GM12878 (cell line): Measurements from ENCODE around the gene IPP. TPM values are rescaled to one million over a fixed set of nuclear protein-coding genes. Genes with fewer than 3 reads are reported as not detected.

ENCODE experiments used
- ATAC-seq: fragments of 200-7000 bp; cut with Tn5 transposase; 3 replicates; pipeline ENCODE4 v1.9.1; 2020; ENCODE audit warnings: mild to moderate bottlenecking, moderate library complexity
- BruUV-seq: library from RNA; stranded (reverse); fragments of 400-500 nt; replicated peaks from 2 replicates; lab custom pipeline; 2021; lab: Mats Ljungman, UMichigan
- CTCF ChIA-PET: fragments of 300-600 bp; sonication (Branson Sonifier 250); formaldehyde crosslinking; extraction: SDS; loops from one replicate; lab custom pipeline; 2021; ENCODE audit warnings: inconsistent platforms; lab: Yijun Ruan, JAX
- POLR2A ChIA-PET: fragments of 350-600 bp; formaldehyde crosslinking; extraction: SDS; loops from one replicate; lab custom pipeline; 2021; ENCODE audit warnings: inconsistent platforms; lab: Charles Lee
- RAD21 ChIA-PET: fragments of 300-600 bp; sonication (Branson Sonifier 250); formaldehyde crosslinking; loops from one replicate; lab custom pipeline; 2023; ENCODE audit warnings: antibody characterized with exemption; ENCODE audit not compliant: unreplicated experiment; lab: Charles Lee
- SMC1A ChIA-PET: fragments of 300-600 bp; sonication (Branson Sonifier 250); formaldehyde crosslinking; loops from one replicate; lab custom pipeline; 2023; ENCODE audit not compliant: unreplicated experiment, uncharacterized antibody; lab: Charles Lee
- DNase-seq: peaks from one replicate; pipeline ENCODE4 v3.0.0-alpha.2; 2011; ENCODE audit warnings: low read depth, low spot score
- FAIRE-seq: peaks from 3 replicates; lab custom pipeline; 2011; peaks lifted over from hg19 to GRCh38; lab: Jason Lieb, UNC
- H2AFZ ChIP-seq: 2 replicates; pipeline ENCODE4 v1.6.0; 2011; ENCODE audit warnings: low read depth, low read length, control low read depth; ENCODE audit not compliant: control insufficient read depth
- H3K27ac ChIP-seq: 2 replicates; pipeline ENCODE4 v1.5.1; 2011; ENCODE audit warnings: control low read depth; ENCODE audit not compliant: control insufficient read depth, insufficient read depth
- H3K27me3 ChIP-seq, 2 experiments: replicated peaks in 1 of 2; 2 replicates each; pipeline versions ENCODE4 v1.6.0 to v1.6.1; 2011; ENCODE audit warnings: low read length in 1 of 2; ENCODE audit not compliant: control insufficient read depth in 2 of 2, insufficient read depth in 2 of 2
- H3K36me3 ChIP-seq, 2 experiments: 2 replicates each; pipeline ENCODE4 v1.5.1; 2011; ENCODE audit warnings: low read length in 1 of 2; ENCODE audit not compliant: control insufficient read depth in 2 of 2, insufficient read depth in 2 of 2
- H3K4me1 ChIP-seq: 2 replicates; pipeline ENCODE4 v1.6.1; 2011; ENCODE audit warnings: mild to moderate bottlenecking, low read length, moderate library complexity, mixed read lengths; ENCODE audit not compliant: control insufficient read depth, insufficient read depth
- H3K4me2 ChIP-seq: 2 replicates; pipeline ENCODE4 v1.6.0; 2011; ENCODE audit warnings: control low read depth; ENCODE audit not compliant: control insufficient read depth, insufficient read depth
- H3K4me3 ChIP-seq: fragments of 200-600 bp; sonication (generic); 2 replicates; pipeline ENCODE4 v1.5.1; 2016
- H3K79me2 ChIP-seq: 2 replicates; pipeline ENCODE4 v1.6.0; 2011; ENCODE audit warnings: low read length; ENCODE audit not compliant: control insufficient read depth, insufficient read depth
- H3K9ac ChIP-seq: 2 replicates; pipeline ENCODE4 v1.8.0; 2011; ENCODE audit warnings: low read length, control low read depth, mixed read lengths; ENCODE audit not compliant: control insufficient read depth, insufficient read depth
- H3K9me3 ChIP-seq: replicated peaks from 3 replicates; pipeline ENCODE4 v1.5.1; 2011; ENCODE audit warnings: mild to moderate bottlenecking, low read length; ENCODE audit not compliant: control insufficient read depth, insufficient read depth
- H4K20me1 ChIP-seq: 2 replicates; pipeline ENCODE4 v1.6.0; 2011; ENCODE audit not compliant: control insufficient read depth, insufficient read depth
- BRCA1 ChIP-seq: IDR thresholded peaks from 2 replicates; pipeline ENCODE4 v1.6.1; 2011; ENCODE audit warnings: low read depth, low read length, improper control_type of control experiment
- CHD1 ChIP-seq: IDR thresholded peaks from 2 replicates; pipeline ENCODE4 v1.6.1; 2012; ENCODE audit warnings: low read depth, low read length, improper control_type of control experiment
- CREM ChIP-seq: IDR thresholded peaks from 2 replicates; pipeline ENCODE4 v1.6.1; 2014; ENCODE audit warnings: antibody characterized with exemption, low read depth
- EED ChIP-seq: sonication (generic); IDR thresholded peaks from 2 replicates; pipeline ENCODE4 v1.6.1; 2016; ENCODE audit warnings: antibody characterized with exemption, low read depth
- IKZF1 ChIP-seq: fragments of 450-650 bp; conservative IDR thresholded peaks from 2 replicates; pipeline ENCODE4 v1.6.1; 2017; ENCODE audit warnings: antibody characterized with exemption, mild to moderate bottlenecking
- IKZF2 ChIP-seq, 2 experiments: fragments of 450-650 bp; IDR thresholded peaks; 2 replicates each; pipeline ENCODE4 v1.6.1; 2017; ENCODE audit warnings: mild to moderate bottlenecking in 2 of 2, moderate library complexity in 2 of 2
- KAT2A ChIP-seq: conservative IDR thresholded peaks from 2 replicates; pipeline ENCODE4 v1.6.1; 2011; ENCODE audit warnings: low read depth, low read length; ENCODE audit not compliant: control insufficient read depth
- RUNX3 ChIP-seq: IDR thresholded peaks from 2 replicates; pipeline ENCODE4 v1.6.1; 2012; ENCODE audit warnings: low read length, inconsistent platforms
- SPI1 ChIP-seq: IDR thresholded peaks from 2 replicates; pipeline ENCODE4 v1.6.1; 2011; ENCODE audit warnings: low read depth, mild to moderate bottlenecking, low read length, moderate library complexity, borderline replicate concordance; ENCODE audit not compliant: insufficient read depth
- YBX1 ChIP-seq: fragments of 450-650 bp; IDR thresholded peaks from 2 replicates; pipeline ENCODE4 v1.6.1; 2016; ENCODE audit warnings: antibody characterized with exemption
- WGBS: methylation state at CpG from one replicate; pipeline ENCODE4 v1.1.6; 2016; ENCODE audit warnings: low lambda C conversion rate; ENCODE audit not compliant: insufficient replicate concordance, insufficient coverage; ENCODE audit errors: missing lambda C conversion rate; 5-methylcytosine and 5-hydroxymethylcytosine counted together
- in situ Hi-C: fragments of 300-500 bp; cut with MboI; formaldehyde crosslinking; loops from 9 replicates; pipeline ENCODE4 v1.14.3; 2018; ENCODE audit warnings: mixed read lengths
- intact Hi-C: fragments of 100-400 bp; cut with micrococcal nuclease; formaldehyde crosslinking; loops from one replicate; pipeline ENCODE4 v1.14.2; 2022; ENCODE audit not compliant: unreplicated experiment
- polyA plus RNA-seq, 11 experiments: library from polyadenylated mRNA; depleted of rRNA in 4 of 11; unstranded in 6 of 11; stranded (reverse) in 5 of 11; fragments of >200 nt; fragmentation: Nextera tagmentation in 4 of 11; fragmentation: Illumina TruSeq in 1 of 11; extraction: Ambion mirVana in 4 of 11; extraction: Trizol in 1 of 11; gene quantifications; 1 replicate in 1 of 11; 2 replicates in 10 of 11; pipeline versions ENCODE4 v1.2.1 to v1.2.3, GENCODE V29; 2011 to 2016; ENCODE audit warnings: inconsistent platforms in 2 of 11, missing spikeins in 2 of 11, low read depth in 1 of 11
- total RNA-seq, 4 experiments: library from RNA; depleted of rRNA in 3 of 4; stranded (reverse); fragments of >200 nt in 3 of 4; fragmentation: Illumina TruSeq in 1 of 4; extraction: Trizol in 1 of 4; gene quantifications; 2 replicates each; pipeline versions ENCODE4 v1.2.1 to v1.2.3, GENCODE V29; 2013 to 2021

Gene IPP
- total and polyA plus RNA-seq, 10 of the 15 experiments (the other 5 are each of a cell fraction or from before 2014, with no cell fraction given): 4.7 to 15.0 (median 10.4) TPM

DNA sequence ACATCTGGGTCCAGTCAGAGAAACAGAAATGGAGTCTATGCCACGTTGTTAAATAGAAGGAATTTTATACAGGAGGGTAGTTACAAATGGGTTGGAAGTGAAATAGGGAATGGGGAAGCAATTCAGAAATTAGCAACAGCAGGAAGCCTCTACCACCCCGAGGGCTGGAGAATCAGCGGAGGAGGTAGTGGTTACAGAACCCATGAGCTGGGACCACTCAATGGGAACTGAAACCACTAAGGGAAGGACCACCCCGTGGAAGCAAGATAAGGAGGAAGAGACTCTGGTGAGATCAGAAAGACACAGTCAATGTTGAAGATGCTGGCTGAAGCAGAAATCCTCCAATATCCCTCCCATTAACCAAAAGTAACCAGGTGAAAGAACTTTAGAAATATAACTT is 37.5 kb upstream of the IPP start:
- Histone ChIP-seq H3K4me3 (no peak overlapping the region), H3K9me3 (no peaks in the 10 kb centered on the region), H4K20me1 (no peaks in the 10 kb centered on the region), H3K4me2 (0 out of 2 replicates have a peak overlapping the region, but pooled peaks have one; percentile 30), H3K79me2 (no peaks in the 10 kb centered on the region), H3K9ac (no peak overlapping the region)
- ChIA-PET CTCF (no interaction called here), SMC1A (no interaction called here), RAD21 (no interaction called here), POLR2A (no interaction called here)
- no peak for ATAC-seq
- intact Hi-C loops: no loop called here
- 25% methylated on average over 4 of the region's 4 CpGs for WGBS
- no peak for DNase-seq
- TF ChIP-seq BRCA1: no peak
- no peak for TF ChIP-seq CREM
- TF ChIP-seq IKZF2 (IDR thresholded peaks at IDR 0.05): no peak
- TF ChIP-seq EED: 0 out of 2 replicates have a peak, but pooled peaks have one; percentile 13
- no peak for TF ChIP-seq CHD1
- peak; percentile 20; the same call in 1 of the 2 replicates for TF ChIP-seq IKZF1
- no peak for TF ChIP-seq YBX1
- TF ChIP-seq SPI1: peak; percentile 44; the same call in 1 of the 2 replicates
- peak; percentile 22; the same call in 1 of the 2 replicates for TF ChIP-seq RUNX3
- no peak for TF ChIP-seq KAT2A
- TF ChIP-seq, all 136 proteins: peak for 4
- Histone ChIP-seq H3K4me1 (no peaks in the 10 kb centered on the region; the same call in 1 of the 2 replicates), H3K36me3 (no peaks in the 10 kb centered on the region), H3K27me3 (no peaks in the 10 kb centered on the region), H3K27ac (no peak overlapping the region), H2AFZ (no peak overlapping the region)
- no TSS peak for BruUV-seq
- in situ Hi-C loops: no loop called here
- FAIRE-seq: no peak
